K562 (cell line): ENCODE measurements around the gene CPT1C. TPM values are rescaled to one million over a fixed set of nuclear protein-coding genes. Genes with fewer than 3 reads are reported as not detected.

Experiments used
- ELK1 ChIP-seq: sonication (generic); formaldehyde crosslinking; IDR thresholded peaks from 2 replicates; pipeline ENCODE4 v1.8.1; 2022; ENCODE audit warnings: missing genetic modification reagents
- HDAC2 ChIP-seq: fragments of 450-650 bp; IDR thresholded peaks from 2 replicates; pipeline ENCODE4 v1.6.1; 2016; ENCODE audit warnings: mild to moderate bottlenecking
- HINFP ChIP-seq: fragments of 450-650 bp; conservative IDR thresholded peaks from 2 replicates; pipeline ENCODE4 v1.6.1; 2016; ENCODE audit warnings: missing genetic modification characterization, low read depth, mild to moderate bottlenecking, control low read depth, missing compliant biosample characterization
- KAT8 ChIP-seq: fragments of 450-650 bp; IDR thresholded peaks from 2 replicates; pipeline ENCODE4 v1.6.1; 2016; ENCODE audit warnings: low read depth, mild to moderate bottlenecking
- NFATC3 ChIP-seq: fragments of 450-650 bp; IDR thresholded peaks from 2 replicates; pipeline ENCODE4 v1.6.1; 2017; ENCODE audit warnings: mild to moderate bottlenecking
- PHF21A ChIP-seq: fragments of 450-650 bp; IDR thresholded peaks from 2 replicates; pipeline ENCODE4 v1.6.1; 2017; ENCODE audit warnings: low read depth, borderline replicate concordance
- SMARCA5 ChIP-seq: fragments of 450-650 bp; IDR thresholded peaks from 2 replicates; pipeline ENCODE4 v1.6.1; 2016
- SMC3 ChIP-seq: conservative IDR thresholded peaks from 2 replicates; pipeline ENCODE4 v1.6.1; 2011; ENCODE audit warnings: low read depth, low read length, improper control_type of control experiment; ENCODE audit not compliant: insufficient read depth
- SUPT5H ChIP-seq: fragments of 450-650 bp; IDR thresholded peaks from 2 replicates; pipeline ENCODE4 v1.6.1; 2016
- TRIM25 ChIP-seq: fragments of 450-650 bp; IDR thresholded peaks from 2 replicates; pipeline ENCODE4 v1.7.0; 2016; ENCODE audit warnings: borderline replicate concordance
- UBTF ChIP-seq, 2 experiments: IDR thresholded peaks; 2 replicates each; pipeline ENCODE4 v1.6.1; 2012; ENCODE audit warnings: improper control_type of control experiment in 2 of 2, low read depth in 2 of 2, low read length in 2 of 2, borderline replicate concordance in 1 of 2
- USF2 ChIP-seq: sonication (generic); formaldehyde crosslinking; IDR thresholded peaks from 2 replicates; pipeline ENCODE4 v1.5.0; 2020; ENCODE audit warnings: missing genetic modification reagents
- ZBTB9 ChIP-seq: fragments of 450-650 bp; formaldehyde crosslinking; IDR thresholded peaks from 2 replicates; pipeline ENCODE4 v1.4.0; 2020; ENCODE audit warnings: mild to moderate bottlenecking, moderate library complexity
- ZNF174 ChIP-seq: fragments of 250-450 bp; sonication (Bioruptor Pico); IDR thresholded peaks from 2 replicates; pipeline ENCODE4 v1.4.0; 2020; ENCODE audit warnings: mild to moderate bottlenecking
- ZNF511 ChIP-seq: sonication (generic); formaldehyde crosslinking; IDR thresholded peaks from 2 replicates; pipeline ENCODE4 v1.8.0; 2022; ENCODE audit warnings: mild to moderate bottlenecking, missing genetic modification reagents
- ZNF583 ChIP-seq: fragments of 250-450 bp; sonication (Bioruptor Pico); IDR thresholded peaks from 2 replicates; pipeline ENCODE4 v1.4.0; 2020
- ZNF589 ChIP-seq: fragments of 200-800 bp; sonication (Bioruptor generic); IDR thresholded peaks from 2 replicates; pipeline ENCODE4 v1.6.1; 2016; ENCODE audit warnings: low read depth, missing genetic modification characterization, missing compliant biosample characterization
- polyA plus RNA-seq, 8 experiments: library from polyadenylated mRNA; depleted of rRNA in 4 of 8; stranded (reverse) in 5 of 8; unstranded in 3 of 8; fragments of >200 nt; fragmentation: Nextera tagmentation in 2 of 8; fragmentation: Illumina TruSeq in 1 of 8; extraction: Ambion mirVana in 2 of 8; extraction: Trizol in 1 of 8; gene quantifications; 2 replicates each; pipeline versions ENCODE4 v1.2.1 to v1.2.3, GENCODE V29; 2011 to 2014; ENCODE audit warnings: inconsistent platforms in 1 of 8, missing spikeins in 1 of 8
- total RNA-seq, 7 experiments: library from RNA; depleted of rRNA in 6 of 7; stranded (reverse); fragments of >200 nt in 6 of 7; fragmentation: Illumina TruSeq in 2 of 7; extraction: Trizol in 2 of 7; gene quantifications; 2 replicates each; pipeline versions ENCODE4 v1.2.1 to v1.2.3, GENCODE V29; 2011 to 2021; ENCODE audit warnings: low replicate concordance in 1 of 7

Gene CPT1C
- total and polyA plus RNA-seq, 9 of the 15 experiments (the other 6 are each of a cell fraction or from before 2014, with no cell fraction given): 1.9 to 12.3 (median 3.0) TPM

- TF ChIP-seq UBTF (IDR thresholded peaks at IDR 0.05; ENCODE audit: borderline replicate concordance in 1 of 2, low read depth in 2 of 2, low read length in 2 of 2) (peak; percentile 75 to 83; a peak in 2 of 4 replicates), USF2 (CRISPR knock-in tag) (peak; percentile 32; the same call in 1 of the 2 replicates), PHF21A (no peak), ZNF174 (no peak), SMC3 (no peak), SMARCA5 (no peak), ZNF511 (CRISPR knock-in tag) (no peak), TRIM25 (no peak), NFATC3 (no peak), ZBTB9 (CRISPR knock-in tag) (no peak), HINFP (tag) (no peak), ELK1 (CRISPR knock-in tag) (peak; percentile 96), HDAC2 (peak; percentile 74), ZNF583 (CRISPR knock-in tag) (no peak), KAT8 (no peak), ZNF589 (CRISPR knock-in tag) (0 out of 2 replicates have a peak, but pooled peaks have one; percentile 48), SUPT5H (peak; percentile 89)
These were observed 25.4 kb upstream of the CPT1C start, which contains the start of the genes BCL2L12 and IRF3 (continued) for GRCh38 chr19:49665351-49666119.
